Nephron (organoid): ENCODE measurements around the gene RTL10.
A peak's percentile ranks its signal among the peaks of the same experiment; 100 is the strongest.

Experiments used
- H3K27ac Mint-ChIP-seq, 3 experiments: 2 replicates each; pipeline ENCODE4 v1.8.0; 2020; ENCODE audit warnings: mixed read lengths in 3 of 3, mild to moderate bottlenecking in 2 of 3, moderate library complexity in 1 of 3
- H3K27me3 Mint-ChIP-seq: 2 replicates; pipeline ENCODE4 v1.8.0; 2021; ENCODE audit warnings: low read depth, mild to moderate bottlenecking, moderate library complexity, mixed read lengths
- H3K36me3 Mint-ChIP-seq: 2 replicates; pipeline ENCODE4 v1.8.0; 2020; ENCODE audit warnings: low read depth, mixed read lengths
- H3K4me1 Mint-ChIP-seq: 2 replicates; pipeline ENCODE4 v1.8.0; 2020; ENCODE audit warnings: mixed read lengths
- H3K4me3 Mint-ChIP-seq, 3 experiments: 2 replicates each; pipeline ENCODE4 v1.8.0; 2020; ENCODE audit warnings: mild to moderate bottlenecking in 3 of 3, mixed read lengths in 3 of 3, moderate library complexity in 2 of 3
- H3K9me3 Mint-ChIP-seq: 2 replicates; pipeline ENCODE4 v1.8.0; 2020; ENCODE audit warnings: mixed read lengths
- CTCF ChIP-seq, 3 experiments: fragments of 200-600 bp; sonication (generic); IDR thresholded peaks; one replicate each; pipeline ENCODE4 v1.5.0; 2021; ENCODE audit warnings: antibody characterized with exemption in 3 of 3; ENCODE audit not compliant: unreplicated experiment in 3 of 3

RTL10 gene

DNA sequence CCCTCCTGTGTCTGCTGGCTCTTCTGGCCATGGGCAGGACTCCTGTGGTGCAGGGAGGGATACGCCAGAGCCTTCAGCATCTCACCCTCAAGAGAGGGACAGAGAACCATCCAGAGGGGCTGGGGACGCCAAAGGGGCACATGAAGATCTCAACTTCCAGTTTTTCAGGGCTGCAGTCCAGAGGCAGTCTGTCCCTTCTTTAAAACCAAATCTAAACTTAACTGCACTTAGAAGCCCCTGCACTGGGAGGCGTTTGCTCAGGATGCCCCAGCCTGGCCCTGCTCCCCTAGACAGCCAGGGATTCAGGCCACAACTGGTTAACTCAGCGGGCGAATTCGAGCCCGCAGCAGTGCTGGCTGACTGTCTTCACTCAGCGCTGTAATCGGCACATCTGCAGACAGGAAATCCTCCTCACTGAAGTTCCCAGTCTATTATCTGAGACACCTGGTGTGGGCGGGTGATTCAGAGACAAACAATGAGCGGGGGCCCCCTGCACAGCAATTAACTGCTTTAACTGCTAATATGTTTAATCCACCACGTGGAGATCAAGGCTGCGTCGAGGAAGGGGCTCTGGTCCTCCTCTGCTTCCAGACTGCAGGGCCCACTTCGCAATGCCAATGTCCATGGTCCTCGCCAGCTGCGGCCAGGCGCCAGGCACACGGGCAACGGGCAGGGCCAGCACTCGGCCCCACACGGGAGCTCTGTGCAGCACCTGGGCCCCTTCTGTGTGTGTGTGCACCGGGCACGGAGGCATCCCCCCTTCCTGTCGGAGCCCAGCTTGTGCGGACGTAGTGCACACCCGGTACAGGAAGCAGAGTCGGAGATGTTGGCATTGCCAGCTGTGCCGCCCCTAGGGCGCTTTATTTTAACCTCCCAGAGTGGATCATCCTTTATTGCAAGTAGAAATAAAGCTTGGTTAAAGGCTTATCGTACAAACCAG, 36.9 kb upstream of the RTL10 start:
- H3K27ac Mint-ChIP-seq = peak overlapping the region in 2 of 3 experiments; percentile 60 to 64
- no peaks in the 10 kb centered on the region for H3K9me3 Mint-ChIP-seq
- peaks cover 25% of the 10 kb centered on the region for H3K4me1 Mint-ChIP-seq
- peaks cover 18% of the 10 kb centered on the region for H3K27me3 Mint-ChIP-seq
- peak overlapping the region in 2 of 3 experiments; percentile 50 to 53 for H3K4me3 Mint-ChIP-seq
- no peak for TF ChIP-seq CTCF (IDR thresholded peaks at IDR 0.05; ENCODE audit: unreplicated experiment in 3 of 3)
- peaks cover 6% of the 10 kb centered on the region for H3K36me3 Mint-ChIP-seq

DNA sequence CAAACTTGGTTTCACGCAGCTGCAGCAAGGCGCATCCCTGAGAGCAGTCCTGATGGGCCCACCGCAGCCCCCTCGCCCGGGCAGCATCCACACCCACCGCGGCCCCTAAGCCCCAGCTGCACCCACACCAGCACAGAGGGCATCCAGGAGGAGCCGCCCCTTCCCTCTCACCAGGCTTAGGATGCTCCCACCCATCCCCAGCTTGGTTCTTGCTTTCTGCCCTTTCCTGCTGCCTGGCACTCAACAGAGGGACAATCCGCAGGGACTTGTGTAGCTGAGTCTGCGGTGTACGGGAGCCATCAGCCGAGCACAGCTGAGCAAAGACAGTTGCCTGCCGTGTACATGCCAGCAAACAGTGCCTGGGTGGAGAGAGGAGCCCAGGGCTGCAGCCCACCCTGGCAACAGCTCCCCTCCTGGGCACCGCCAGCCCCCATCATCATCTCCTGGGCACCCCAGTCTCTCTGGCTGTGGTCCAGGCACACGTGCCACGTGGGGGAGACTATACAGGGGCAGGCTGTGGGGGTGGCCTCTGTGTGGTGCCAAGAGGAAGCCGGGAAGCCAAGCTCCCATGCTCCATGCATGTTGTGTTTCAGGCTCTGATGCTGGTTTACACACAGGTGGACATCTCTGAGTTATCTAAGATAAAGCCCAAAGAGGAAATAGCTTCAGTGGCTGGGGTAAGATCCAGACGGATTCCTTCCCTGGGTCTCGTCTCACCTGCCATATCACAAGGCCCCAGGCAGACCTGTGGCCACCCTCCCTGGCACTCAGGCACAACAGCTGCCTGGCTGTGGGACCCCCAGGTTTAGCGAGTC, 36.0 kb upstream of the RTL10 start:
- Mint-ChIP-seq H3K4me3 (no peak overlapping the region), H3K36me3 (peaks cover 8% of the 10 kb centered on the region), H3K27me3 (peaks cover 22% of the 10 kb centered on the region), H3K27ac (no peak overlapping the region), H3K9me3 (no peaks in the 10 kb centered on the region), H3K4me1 (peaks cover 28% of the 10 kb centered on the region)
- no peak for TF ChIP-seq CTCF (IDR thresholded peaks at IDR 0.05; ENCODE audit: unreplicated experiment in 3 of 3)

DNA sequence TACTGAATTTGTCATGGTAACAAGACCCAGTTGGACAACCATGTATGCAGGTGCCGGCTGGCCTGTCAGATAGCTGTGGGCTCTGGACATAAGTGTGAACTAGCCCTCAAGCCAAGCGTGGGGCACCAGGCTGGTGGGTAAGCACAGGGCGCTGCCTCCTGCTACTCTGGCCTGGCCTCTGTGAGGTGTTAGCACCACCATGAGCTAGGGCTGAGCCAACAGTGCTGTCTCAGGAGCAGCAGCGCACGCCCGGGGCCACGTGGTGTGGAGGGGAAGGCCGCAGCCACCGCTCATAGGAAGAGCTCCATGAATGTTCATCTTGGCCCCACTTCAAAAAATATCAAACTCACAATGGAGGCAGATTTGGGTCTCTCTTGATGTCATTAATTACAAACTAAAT, 35.3 kb upstream of the RTL10 start:
- no peak for TF ChIP-seq CTCF (IDR thresholded peaks at IDR 0.05; ENCODE audit: unreplicated experiment in 3 of 3)
- H3K27ac Mint-ChIP-seq = no peak overlapping the region
- H3K4me1 Mint-ChIP-seq = peaks cover 31% of the 10 kb centered on the region
- H3K36me3 Mint-ChIP-seq = peaks cover 10% of the 10 kb centered on the region
- H3K9me3 Mint-ChIP-seq = no peaks in the 10 kb centered on the region
- H3K27me3 Mint-ChIP-seq = peaks cover 23% of the 10 kb centered on the region
- no peak overlapping the region for H3K4me3 Mint-ChIP-seq

DNA sequence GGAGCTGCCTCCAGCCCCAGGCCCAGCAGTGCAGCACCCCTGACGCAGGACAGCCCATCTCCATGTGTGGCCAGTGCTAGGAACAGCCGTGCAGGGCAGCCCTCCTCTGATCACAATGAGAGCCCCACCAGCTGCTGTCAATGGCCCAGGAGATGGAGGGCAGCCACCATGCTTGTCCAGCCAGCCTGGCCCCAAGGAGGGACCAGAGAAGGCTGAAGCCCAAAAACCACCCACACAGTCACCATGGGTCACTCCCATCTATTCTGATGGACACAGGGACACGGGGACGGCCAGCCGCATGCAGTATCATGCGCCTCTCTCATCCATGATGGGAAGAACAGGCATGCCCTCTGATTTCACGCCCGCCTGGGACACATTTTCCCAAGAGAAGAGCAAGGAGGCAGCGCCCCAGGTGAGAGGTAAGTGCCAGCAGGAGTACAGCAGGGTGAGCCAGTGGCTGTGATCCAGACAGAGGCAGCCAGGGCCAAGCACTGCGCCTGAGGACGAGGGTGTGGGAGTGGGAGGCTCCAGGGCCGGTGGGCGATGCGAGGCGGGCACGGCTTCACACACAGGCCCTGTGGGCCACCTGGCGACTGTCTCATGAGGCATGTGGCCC, 33.6 kb upstream of the RTL10 start:
- TF ChIP-seq CTCF (IDR thresholded peaks at IDR 0.05; ENCODE audit: unreplicated experiment in 3 of 3) = no peak
- no peak overlapping the region for H3K27ac Mint-ChIP-seq
- H3K4me3 Mint-ChIP-seq = no peak overlapping the region
- peaks cover 18% of the 10 kb centered on the region for H3K27me3 Mint-ChIP-seq
- H3K4me1 Mint-ChIP-seq = peaks cover 31% of the 10 kb centered on the region
- H3K36me3 Mint-ChIP-seq = peaks cover 4% of the 10 kb centered on the region
- H3K9me3 Mint-ChIP-seq = no peaks in the 10 kb centered on the region

GRCh38 chr22:19887256-19887985, 32.7 kb upstream of the RTL10 start:
- TF ChIP-seq CTCF (IDR thresholded peaks at IDR 0.05; ENCODE audit: unreplicated experiment in 3 of 3) = no peak
- Mint-ChIP-seq H3K27me3 (peaks cover 18% of the 10 kb centered on the region), H3K27ac (no peak overlapping the region), H3K4me3 (no peak overlapping the region), H3K4me1 (peaks cover 25% of the 10 kb centered on the region), H3K36me3 (peaks cover 4% of the 10 kb centered on the region), H3K9me3 (no peaks in the 10 kb centered on the region)
